Measurements from ENCODE around the gene HNRNPA0.

Gene HNRNPA0

GRCh38 chr5:137716337-137716736 lies 37.8 kb downstream of the HNRNPA0 start:
- Histone ChIP-seq H2AFZ (ENCODE audit: low read depth, low read length) (no peak overlapping the region), H3K36me3 (ENCODE audit: control insufficient read depth in 1 of 2, insufficient read depth in 2 of 2, low read depth in 1 of 2, low read length in 2 of 2) (no peaks in the 10 kb centered on the region), H3K14ac (ENCODE audit: low read length in 2 of 2) (no peak overlapping the region), H3K4me3 (ENCODE audit: insufficient read depth in 1 of 2, low read depth in 1 of 2, low read length in 2 of 2) (no peak overlapping the region), H2BK12ac (ENCODE audit: low read length in 2 of 2) (no peak overlapping the region), H3K79me1 (replicated peaks; ENCODE audit: low read length, poor library complexity, severe bottlenecking) (no peaks in the 10 kb centered on the region), H3K9ac (ENCODE audit: low read length) (no peak overlapping the region), H2BK5ac (ENCODE audit: low read depth, low read length, poor library complexity, severe bottlenecking) (no peak overlapping the region), H4K91ac (ENCODE audit: low read length) (no peak overlapping the region), H2AK5ac (ENCODE audit: low read length, severe bottlenecking) (no peak overlapping the region), H2BK15ac (ENCODE audit: low read depth, poor library complexity, severe bottlenecking) (no peak overlapping the region), H2BK120ac (ENCODE audit: low read depth, low read length) (no peak overlapping the region), H3K4me1 (ENCODE audit: control insufficient read depth, insufficient read depth, low read depth, low read length) (no peaks in the 10 kb centered on the region), H3K9me3 (ENCODE audit: control insufficient read depth, low read length) (peaks cover 6% of the 10 kb centered on the region), H4K8ac (ENCODE audit: low read length) (no peak overlapping the region), H3K23ac (ENCODE audit: low read length in 2 of 2) (no peak overlapping the region), H3K4ac (ENCODE audit: low read depth in 1 of 2, low read length in 2 of 2) (no peak overlapping the region), H3K18ac (ENCODE audit: low read depth in 1 of 2, low read length in 2 of 2) (no peak overlapping the region), H3K27me3 (ENCODE audit: control insufficient read depth in 1 of 2, insufficient read depth in 1 of 2, low read length in 2 of 2) (no peaks in the 10 kb centered on the region), H3K4me2 (ENCODE audit: low read length, poor library complexity, severe bottlenecking) (no peak overlapping the region), H3K27ac (ENCODE audit: low read length, poor library complexity, severe bottlenecking) (no peak overlapping the region)
- no peak for DNase-seq
- WGBS = 89% methylated on average over 2 of the region's 3 CpGs

DNA sequence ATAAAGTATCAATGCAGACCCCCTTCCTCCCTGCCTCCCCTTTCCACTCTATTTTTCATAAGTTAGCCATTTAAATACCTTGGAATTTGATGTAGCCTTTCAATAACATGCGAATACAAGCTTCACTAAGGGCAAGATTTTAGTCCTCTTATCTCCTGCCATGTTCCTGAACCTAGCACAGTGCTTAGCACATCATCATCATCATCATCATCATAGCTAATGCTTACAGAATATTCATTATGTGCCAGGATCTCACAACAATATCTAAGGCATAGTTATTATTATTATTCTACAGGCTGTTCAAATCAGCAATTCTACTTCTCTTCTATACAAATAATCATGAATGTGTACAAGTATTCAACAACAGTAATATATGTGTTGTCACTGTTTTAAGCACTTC lies 38.7 kb downstream of the HNRNPA0 start:
- H3K4me3 ChIP-seq (ENCODE audit: insufficient read depth in 1 of 2, low read depth in 1 of 2, low read length in 2 of 2) = no peak overlapping the region
- no peaks in the 10 kb centered on the region for H3K27me3 ChIP-seq (ENCODE audit: control insufficient read depth in 1 of 2, insufficient read depth in 1 of 2, low read length in 2 of 2)

GRCh38 chr5:137714946-137715345 lies 39.2 kb downstream of the HNRNPA0 start:
- H3K4me1 ChIP-seq (ENCODE audit: control insufficient read depth, insufficient read depth, low read depth, low read length) = no peaks in the 10 kb centered on the region
- H3K4ac ChIP-seq (ENCODE audit: low read depth in 1 of 2, low read length in 2 of 2) = no peak overlapping the region
- no peak overlapping the region for H3K4me2 ChIP-seq (ENCODE audit: low read length, poor library complexity, severe bottlenecking)
- H2BK5ac ChIP-seq (ENCODE audit: low read depth, low read length, poor library complexity, severe bottlenecking) = no peak overlapping the region
- no peak overlapping the region for H4K91ac ChIP-seq (ENCODE audit: low read length)
- no peak overlapping the region for H3K14ac ChIP-seq (ENCODE audit: low read length in 2 of 2)
- H2BK15ac ChIP-seq (ENCODE audit: low read depth, poor library complexity, severe bottlenecking) = no peak overlapping the region
- no peak for DNase-seq
- H3K9me3 ChIP-seq (ENCODE audit: control insufficient read depth, low read length) = peaks cover 6% of the 10 kb centered on the region
- H3K18ac ChIP-seq (ENCODE audit: low read depth in 1 of 2, low read length in 2 of 2) = no peak overlapping the region
- H3K9ac ChIP-seq (ENCODE audit: low read length) = no peak overlapping the region
- H3K27me3 ChIP-seq (ENCODE audit: control insufficient read depth in 1 of 2, insufficient read depth in 1 of 2, low read length in 2 of 2) = no peaks in the 10 kb centered on the region
- H2AK5ac ChIP-seq (ENCODE audit: low read length, severe bottlenecking) = no peak overlapping the region
- no peak overlapping the region for H2BK12ac ChIP-seq (ENCODE audit: low read length in 2 of 2)
- no peak overlapping the region for H3K27ac ChIP-seq (ENCODE audit: low read length, poor library complexity, severe bottlenecking)
- H3K79me1 ChIP-seq (replicated peaks; ENCODE audit: low read length, poor library complexity, severe bottlenecking) = no peaks in the 10 kb centered on the region
- H4K8ac ChIP-seq (ENCODE audit: low read length) = no peak overlapping the region
- no peak overlapping the region for H3K4me3 ChIP-seq (ENCODE audit: insufficient read depth in 1 of 2, low read depth in 1 of 2, low read length in 2 of 2)
- H2AFZ ChIP-seq (ENCODE audit: low read depth, low read length) = no peak overlapping the region
- no peak overlapping the region for H3K23ac ChIP-seq (ENCODE audit: low read length in 2 of 2)
- no peaks in the 10 kb centered on the region for H3K36me3 ChIP-seq (ENCODE audit: control insufficient read depth in 1 of 2, insufficient read depth in 2 of 2, low read depth in 1 of 2, low read length in 2 of 2)
- H2BK120ac ChIP-seq (ENCODE audit: low read depth, low read length) = no peak overlapping the region

More for the DNA sequence above, 38.7 kb downstream of the HNRNPA0 start:
- Histone ChIP-seq H4K8ac (ENCODE audit: low read length) (no peak overlapping the region), H3K79me1 (replicated peaks; ENCODE audit: low read length, poor library complexity, severe bottlenecking) (no peaks in the 10 kb centered on the region), H2AFZ (ENCODE audit: low read depth, low read length) (no peak overlapping the region), H3K36me3 (ENCODE audit: control insufficient read depth in 1 of 2, insufficient read depth in 2 of 2, low read depth in 1 of 2, low read length in 2 of 2) (no peaks in the 10 kb centered on the region), H3K23ac (ENCODE audit: low read length in 2 of 2) (no peak overlapping the region), H4K91ac (ENCODE audit: low read length) (no peak overlapping the region), H3K4me1 (ENCODE audit: control insufficient read depth, insufficient read depth, low read depth, low read length) (no peaks in the 10 kb centered on the region), H3K4me2 (ENCODE audit: low read length, poor library complexity, severe bottlenecking) (no peak overlapping the region), H3K14ac (ENCODE audit: low read length in 2 of 2) (no peak overlapping the region), H2BK12ac (ENCODE audit: low read length in 2 of 2) (no peak overlapping the region), H2BK5ac (ENCODE audit: low read depth, low read length, poor library complexity, severe bottlenecking) (no peak overlapping the region), H2BK15ac (ENCODE audit: low read depth, poor library complexity, severe bottlenecking) (no peak overlapping the region), H3K9me3 (ENCODE audit: control insufficient read depth, low read length) (peaks cover 6% of the 10 kb centered on the region), H2AK5ac (ENCODE audit: low read length, severe bottlenecking) (no peak overlapping the region), H3K9ac (ENCODE audit: low read length) (no peak overlapping the region), H3K27ac (ENCODE audit: low read length, poor library complexity, severe bottlenecking) (no peak overlapping the region), H2BK120ac (ENCODE audit: low read depth, low read length) (no peak overlapping the region), H3K18ac (ENCODE audit: low read depth in 1 of 2, low read length in 2 of 2) (no peak overlapping the region), H3K4ac (ENCODE audit: low read depth in 1 of 2, low read length in 2 of 2) (no peak overlapping the region)
- WGBS = 84% methylated on average over 1 of the region's 1 CpG
- no peak for DNase-seq

- Histone ChIP-seq H3K27ac (ENCODE audit: low read length, poor library complexity, severe bottlenecking) (no peak overlapping the region), H2BK15ac (ENCODE audit: low read depth, poor library complexity, severe bottlenecking) (no peak overlapping the region), H2AFZ (ENCODE audit: low read depth, low read length) (no peak overlapping the region), H4K91ac (ENCODE audit: low read length) (no peak overlapping the region), H3K36me3 (ENCODE audit: control insufficient read depth in 1 of 2, insufficient read depth in 2 of 2, low read depth in 1 of 2, low read length in 2 of 2) (peaks cover 0 to 1% of the 10 kb centered on the region in 2 experiments), H3K9me3 (ENCODE audit: control insufficient read depth, low read length) (peaks cover 6% of the 10 kb centered on the region), H4K8ac (ENCODE audit: low read length) (no peak overlapping the region), H2BK12ac (ENCODE audit: low read length in 2 of 2) (no peak overlapping the region), H3K14ac (ENCODE audit: low read length in 2 of 2) (no peak overlapping the region), H3K27me3 (ENCODE audit: control insufficient read depth in 1 of 2, insufficient read depth in 1 of 2, low read length in 2 of 2) (no peaks in the 10 kb centered on the region), H3K4me2 (ENCODE audit: low read length, poor library complexity, severe bottlenecking) (no peak overlapping the region), H3K4me3 (ENCODE audit: insufficient read depth in 1 of 2, low read depth in 1 of 2, low read length in 2 of 2) (no peak overlapping the region), H3K18ac (ENCODE audit: low read depth in 1 of 2, low read length in 2 of 2) (no peak overlapping the region), H2BK5ac (ENCODE audit: low read depth, low read length, poor library complexity, severe bottlenecking) (no peak overlapping the region), H3K79me1 (replicated peaks; ENCODE audit: low read length, poor library complexity, severe bottlenecking) (no peaks in the 10 kb centered on the region), H3K23ac (ENCODE audit: low read length in 2 of 2) (no peak overlapping the region), H2BK120ac (ENCODE audit: low read depth, low read length) (no peak overlapping the region), H3K4ac (ENCODE audit: low read depth in 1 of 2, low read length in 2 of 2) (no peak overlapping the region), H3K4me1 (ENCODE audit: control insufficient read depth, insufficient read depth, low read depth, low read length) (no peaks in the 10 kb centered on the region), H2AK5ac (ENCODE audit: low read length, severe bottlenecking) (no peak overlapping the region), H3K9ac (ENCODE audit: low read length) (no peak overlapping the region)
- 100% methylated on average over 1 of the region's 2 CpGs for WGBS
- no peak for DNase-seq
Observed at GRCh38 chr5:137714494-137714893, 39.7 kb downstream of the HNRNPA0 start.
